Right lobe of liver (tissue), 4 donors: ENCODE results near the gene CWC27.

Experiments
- CTCF ChIP-seq, 4 donors: fragments of 200-600 bp in 3 of 4; fragments of 450-650 bp in 1 of 4; IDR thresholded peaks; one replicate each; pipeline versions ENCODE4 v1.5.1 to v1.8.0; 2016 to 2022; ENCODE audit warnings: antibody characterized with exemption in 4 of 4, mild to moderate bottlenecking in 2 of 4
- POLR2A ChIP-seq: fragments of 450-650 bp; IDR thresholded peaks from one replicate; pipeline ENCODE4 v1.6.1; 2017; ENCODE audit warnings: antibody characterized with exemption, mild to moderate bottlenecking
- donor health status: DM: no; HTN: no; CAD: no.
- donor health status: DM: no; HTN: no; CAD: no.
- donor health status: DM: no; HTN: yes; CAD: no.

GRCh38 chr5:64947031-64947430 is 178.3 kb downstream of the CWC27 start:
- TF ChIP-seq CTCF (IDR thresholded peaks at IDR 0.05) = no peak
- TF ChIP-seq POLR2A = no peak
